AG09319 (cell line): Measurements from ENCODE around the gene FAM209A.

Experiments used
- DNase-seq: peaks from one replicate; pipeline ENCODE4 v3.0.0-alpha.2; 2010; ENCODE audit warnings: low read depth; ENCODE audit errors: extremely low read depth
- CTCF ChIP-seq: IDR thresholded peaks from 2 replicates; pipeline ENCODE4 v1.5.1; 2011; ENCODE audit warnings: low read depth, mild to moderate bottlenecking, inconsistent platforms, low read length, moderate library complexity

FAM209A gene

DNA sequence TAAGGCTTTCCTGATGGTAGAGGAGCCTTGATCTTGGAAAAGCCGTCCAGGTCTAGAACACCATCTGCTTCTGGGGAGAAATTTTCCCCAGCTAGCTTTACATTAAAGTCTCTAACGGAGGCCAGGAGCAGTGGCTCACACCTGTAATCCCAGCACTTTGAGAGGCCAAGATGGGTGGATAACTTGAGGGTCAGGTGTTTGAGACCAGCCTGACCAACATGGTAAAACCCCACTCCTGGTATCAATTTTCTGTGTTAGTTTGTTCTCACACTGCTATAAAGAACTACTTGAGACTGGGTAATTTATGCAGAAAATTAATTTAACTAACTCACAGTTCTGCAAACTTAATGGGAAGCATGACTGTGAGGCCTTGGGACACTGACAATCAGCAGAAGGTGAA is 46.3 kb downstream of the FAM209A start:
- TF ChIP-seq CTCF: no peak
- DNase-seq: no peak

DNA sequence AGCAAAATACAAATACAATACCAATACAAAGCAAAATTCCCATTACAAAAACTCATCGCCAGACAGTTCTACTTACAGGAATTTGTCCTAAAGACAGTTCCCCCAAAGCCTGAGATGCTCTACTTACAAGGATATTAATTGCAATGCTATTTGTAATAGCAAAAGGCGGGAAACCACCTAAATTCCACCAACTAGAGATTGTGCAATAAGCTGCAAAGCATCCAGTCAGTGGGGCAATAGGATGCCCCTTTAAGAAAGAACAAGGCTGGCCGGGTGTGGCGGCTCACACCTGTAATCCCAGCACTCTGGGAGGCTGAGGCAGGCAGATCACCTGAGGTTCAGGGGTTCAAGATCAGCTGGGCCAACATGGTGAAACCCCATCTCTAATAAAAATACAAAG is 47.6 kb downstream of the FAM209A start:
- DNase-seq: no peak
- TF ChIP-seq CTCF: no peak

DNA sequence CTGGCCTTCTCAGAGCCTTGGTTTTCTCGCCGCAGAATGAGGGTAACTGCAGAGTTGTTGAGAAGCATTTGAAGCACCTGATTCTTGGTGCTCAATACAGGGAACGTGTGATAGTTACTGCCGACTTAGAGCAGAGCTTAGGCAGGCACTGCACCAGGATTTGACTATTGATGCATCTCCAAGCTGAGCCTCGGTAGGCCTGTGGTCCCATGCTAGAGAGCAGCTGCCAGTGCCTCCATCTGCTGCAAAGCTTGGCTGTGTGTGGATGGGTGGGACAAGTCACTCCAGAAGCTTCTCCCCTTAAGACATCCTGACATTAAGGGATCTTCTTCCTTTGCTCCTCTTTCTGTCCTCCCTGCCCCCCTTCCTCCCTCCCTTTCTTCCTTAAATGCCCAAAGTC is 49.4 kb downstream of the FAM209A start:
- no peak for DNase-seq
- no peak for TF ChIP-seq CTCF

DNA sequence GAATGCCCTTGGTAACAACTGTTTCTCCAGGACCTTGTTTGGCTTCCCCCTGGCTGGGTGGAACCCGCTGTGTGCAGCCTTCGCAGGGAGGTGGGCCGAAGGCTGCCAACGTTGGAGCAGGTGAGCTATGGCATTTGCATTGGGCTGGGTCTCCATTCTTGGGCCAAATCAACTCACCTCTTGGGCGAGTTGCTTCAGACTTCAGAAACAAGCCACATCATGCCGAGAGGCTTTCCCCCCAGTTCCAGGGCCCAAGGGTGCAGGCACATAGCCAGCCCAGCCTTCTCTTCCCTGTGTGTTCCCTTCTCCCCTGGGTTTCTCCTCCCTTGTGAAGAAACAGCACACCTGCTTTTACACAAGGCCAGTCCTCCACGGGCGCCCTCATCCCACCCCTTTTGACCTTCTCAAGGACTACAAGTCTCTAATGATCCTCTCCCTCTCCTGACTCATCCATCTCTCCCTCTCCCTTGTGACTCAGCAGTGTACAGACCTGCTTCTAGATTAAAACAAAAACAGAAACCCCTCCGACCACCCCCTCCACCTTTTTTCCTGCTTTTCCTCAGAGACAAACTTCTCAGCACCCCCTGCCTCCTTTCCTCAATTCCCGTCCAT is 50.1 kb downstream of the FAM209A start:
- TF ChIP-seq CTCF: no peak
- no peak for DNase-seq

GRCh38 chr20:56575157-56575556 is 50.6 kb downstream of the FAM209A start:
- no peak for DNase-seq
- no peak for TF ChIP-seq CTCF
